Liver (tissue), 9 donors: Measurements from ENCODE around the gene MYO3B. TPM values are rescaled to one million over a fixed set of nuclear protein-coding genes. Genes with fewer than 3 reads are reported as not detected.

Source experiments
- DNase-seq: peaks from one replicate; pipeline ENCODE4 v3.0.0-alpha.2; 2017; ENCODE audit warnings: low spot score
- H3K27ac ChIP-seq, 2 donors: one replicate each; pipeline ENCODE4 v1.7.0; 2013; ENCODE audit warnings: inconsistent platforms in 2 of 2, low read length in 2 of 2, control low read depth in 1 of 2, low read depth in 1 of 2, mild to moderate bottlenecking in 1 of 2
- H3K27me3 ChIP-seq, 4 donors: one replicate each; pipeline versions ENCODE4 v1.6.1 to v1.7.0; 2013; ENCODE audit warnings: low read length in 3 of 4, inconsistent platforms in 1 of 4, mild to moderate bottlenecking in 1 of 4, moderate library complexity in 1 of 4; ENCODE audit not compliant: control insufficient read depth in 4 of 4, insufficient read depth in 4 of 4
- H3K36me3 ChIP-seq, 4 donors: one replicate each; pipeline versions ENCODE4 v1.6.1 to v1.7.0; 2013; ENCODE audit warnings: low read length in 3 of 4, mild to moderate bottlenecking in 3 of 4, low read depth in 1 of 4, moderate library complexity in 1 of 4; ENCODE audit not compliant: control insufficient read depth in 4 of 4, insufficient read depth in 3 of 4
- H3K4me1 ChIP-seq, 4 donors: one replicate each; pipeline versions ENCODE4 v1.6.1 to v1.7.0; 2013; ENCODE audit warnings: low read length in 3 of 4, mild to moderate bottlenecking in 3 of 4, moderate library complexity in 1 of 4; ENCODE audit not compliant: control insufficient read depth in 4 of 4, insufficient read depth in 4 of 4
- H3K4me3 ChIP-seq, 3 donors: one replicate each; pipeline versions ENCODE4 v1.6.1 to v1.7.0; 2013; ENCODE audit warnings: low read length in 3 of 3, control low read depth in 1 of 3, low read depth in 1 of 3, mild to moderate bottlenecking in 1 of 3
- H3K9ac ChIP-seq, 2 donors: one replicate each; pipeline ENCODE4 v1.7.0; 2013; ENCODE audit warnings: low read length in 2 of 2, mild to moderate bottlenecking in 2 of 2, moderate library complexity in 2 of 2, control low read depth in 1 of 2, low read depth in 1 of 2
- H3K9me3 ChIP-seq, 4 donors: one replicate each; pipeline versions ENCODE4 v1.6.1 to v1.7.0; 2013; ENCODE audit warnings: low read length in 3 of 4; ENCODE audit not compliant: control insufficient read depth in 4 of 4
- CTCF ChIP-seq: fragments of 150-350 bp; IDR thresholded peaks from 2 replicates; pipeline ENCODE4 v1.5.1; 2017; ENCODE audit warnings: improper control_type of control experiment, low read depth, low read length; ENCODE audit not compliant: missing input control
- EGR1 ChIP-seq, 2 donors: IDR thresholded peaks; 2 replicates each; pipeline ENCODE4 v1.6.1; 2016 to 2018; ENCODE audit warnings: antibody characterized with exemption in 2 of 2, low read depth in 2 of 2
- FOXA1 ChIP-seq: IDR thresholded peaks from 2 replicates; pipeline ENCODE4 v1.6.1; 2016; ENCODE audit warnings: antibody characterized with exemption
- FOXA2 ChIP-seq: IDR thresholded peaks from 2 replicates; pipeline ENCODE4 v1.6.1; 2016; ENCODE audit warnings: antibody characterized with exemption
- GABPA ChIP-seq, 2 donors: IDR thresholded peaks in 1 of 2; conservative IDR thresholded peaks in 1 of 2; 2 replicates each; pipeline ENCODE4 v1.6.1; 2016; ENCODE audit warnings: antibody characterized with exemption in 2 of 2, mild to moderate bottlenecking in 1 of 2, moderate library complexity in 1 of 2
- HNF4A ChIP-seq, 2 donors: conservative IDR thresholded peaks; 2 replicates each; pipeline ENCODE4 v1.6.1; 2016; ENCODE audit warnings: antibody characterized with exemption in 2 of 2, mild to moderate bottlenecking in 2 of 2
- HNF4G ChIP-seq: IDR thresholded peaks from 2 replicates; pipeline ENCODE4 v1.6.1; 2016; ENCODE audit warnings: antibody characterized with exemption
- JUND ChIP-seq, 2 donors: IDR thresholded peaks; 2 replicates each; pipeline ENCODE4 v1.6.1; 2016; ENCODE audit warnings: antibody characterized with exemption in 2 of 2
- MAX ChIP-seq: IDR thresholded peaks from 2 replicates; pipeline ENCODE4 v1.6.1; 2016; ENCODE audit warnings: antibody characterized with exemption
- RAD21 ChIP-seq, 2 donors: IDR thresholded peaks; 2 replicates each; pipeline ENCODE4 v1.6.1; 2016; ENCODE audit warnings: antibody characterized with exemption in 2 of 2, mild to moderate bottlenecking in 2 of 2
- REST ChIP-seq: IDR thresholded peaks from 2 replicates; pipeline ENCODE4 v1.6.1; 2016; ENCODE audit warnings: antibody characterized with exemption, mild to moderate bottlenecking
- RXRA ChIP-seq, 2 donors: IDR thresholded peaks; 2 replicates each; pipeline ENCODE4 v1.6.1; 2017 to 2018; ENCODE audit warnings: antibody characterized with exemption in 2 of 2, mild to moderate bottlenecking in 1 of 2
- SP1 ChIP-seq: IDR thresholded peaks from 2 replicates; pipeline ENCODE4 v1.6.1; 2018; ENCODE audit warnings: antibody characterized with exemption, mild to moderate bottlenecking
- TAF1 ChIP-seq: conservative IDR thresholded peaks from 2 replicates; pipeline ENCODE4 v1.6.1; 2016; ENCODE audit warnings: antibody characterized with exemption, mild to moderate bottlenecking
- YY1 ChIP-seq: IDR thresholded peaks from 2 replicates; pipeline ENCODE4 v1.6.1; 2016; ENCODE audit warnings: antibody characterized with exemption, mild to moderate bottlenecking
- WGBS: extraction: QIAGEN DNeasy Blood & Tissue Kit; methylation state at CpG from one replicate; pipeline ENCODE4 v1.1.7; 2013; 5-methylcytosine and 5-hydroxymethylcytosine counted together
- polyA plus RNA-seq, 2 donors: library from polyadenylated mRNA; stranded (reverse) in 1 of 2; unstranded in 1 of 2; fragments of 200-250 nt in 1 of 2; fragments of >200 nt in 1 of 2; fragmentation: Nextera tagmentation in 1 of 2; extraction: Ambion mirVana in 1 of 2; gene quantifications; one replicate each; pipeline versions ENCODE4 v1.2.1 to v1.2.3, GENCODE V29; 2013 to 2015
- total RNA-seq, 2 donors: library from RNA; depleted of rRNA; stranded (reverse); fragments of >200 nt; gene quantifications; one replicate each; pipeline ENCODE4 v1.2.3, GENCODE V29; 2014
- TF ChIP-seq, protein P1 (sequence below): IDR thresholded peaks from 2 replicates; pipeline ENCODE4 v1.6.1; 2016; ENCODE audit warnings: antibody characterized with exemption
- donor health status: healthy.
- donor health status: healthy.
- donor health status: healthy.
- donor health status: healthy.
- donor health status: healthy.

Gene MYO3B
- total and polyA plus RNA-seq, 4 donors: under 0.01 to 0.05 TPM; not detected in 2

GRCh38 chr2:170163411-170164065, 14.4 kb upstream of the MYO3B start:
- Histone ChIP-seq H3K36me3 (no peaks in the 10 kb centered on the region), H3K27ac (no peak overlapping the region)

More at GRCh38 chr2:170163411-170164065, 14.4 kb upstream of the MYO3B start:
- Histone ChIP-seq H3K9me3 (no peaks in the 10 kb centered on the region), H3K27me3 (no peaks in the 10 kb centered on the region), H3K9ac (no peak overlapping the region), H3K4me3 (no peak overlapping the region), H3K4me1 (no peaks in the 10 kb centered on the region)
- no peak for DNase-seq
- 83% methylated on average over 6 of the region's 6 CpGs for WGBS
- TF ChIP-seq YY1: no peak
- TF ChIP-seq EGR1 (IDR thresholded peaks at IDR 0.05; ENCODE audit: low read depth in 2 of 2): no peak
- no peak for TF ChIP-seq SP1
- no peak for TF ChIP-seq MAX
- TF ChIP-seq HNF4A (conservative IDR thresholded peaks at IDR 0.05): no peak
- no peak for TF ChIP-seq CTCF
- no peak for TF ChIP-seq TAF1
- TF ChIP-seq, protein P1, sequence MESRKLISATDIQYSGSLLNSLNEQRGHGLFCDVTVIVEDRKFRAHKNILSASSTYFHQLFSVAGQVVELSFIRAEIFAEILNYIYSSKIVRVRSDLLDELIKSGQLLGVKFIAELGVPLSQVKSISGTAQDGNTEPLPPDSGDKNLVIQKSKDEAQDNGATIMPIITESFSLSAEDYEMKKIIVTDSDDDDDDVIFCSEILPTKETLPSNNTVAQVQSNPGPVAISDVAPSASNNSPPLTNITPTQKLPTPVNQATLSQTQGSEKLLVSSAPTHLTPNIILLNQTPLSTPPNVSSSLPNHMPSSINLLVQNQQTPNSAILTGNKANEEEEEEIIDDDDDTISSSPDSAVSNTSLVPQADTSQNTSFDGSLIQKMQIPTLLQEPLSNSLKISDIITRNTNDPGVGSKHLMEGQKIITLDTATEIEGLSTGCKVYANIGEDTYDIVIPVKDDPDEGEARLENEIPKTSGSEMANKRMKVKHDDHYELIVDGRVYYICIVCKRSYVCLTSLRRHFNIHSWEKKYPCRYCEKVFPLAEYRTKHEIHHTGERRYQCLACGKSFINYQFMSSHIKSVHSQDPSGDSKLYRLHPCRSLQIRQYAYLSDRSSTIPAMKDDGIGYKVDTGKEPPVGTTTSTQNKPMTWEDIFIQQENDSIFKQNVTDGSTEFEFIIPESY: no peak
- TF ChIP-seq FOXA2: no peak
- no peak for TF ChIP-seq RXRA (IDR thresholded peaks at IDR 0.05)
- TF ChIP-seq RAD21 (IDR thresholded peaks at IDR 0.05): no peak
- TF ChIP-seq FOXA1: no peak
- no peak for TF ChIP-seq JUND (IDR thresholded peaks at IDR 0.05)
- TF ChIP-seq HNF4G: no peak
- no peak for TF ChIP-seq GABPA (IDR thresholded peaks at IDR 0.05 in 1 of 2, conservative IDR thresholded peaks at IDR 0.05 in 1 of 2)
- no peak for TF ChIP-seq REST
